ELF-1 (cell line): ENCODE data around the gene TAP2.
"Not testable (repeated sequence)": the region's sequence is repeated elsewhere in the genome, so short reads cannot be mapped to it uniquely, and the experiment has no call there.

ENCODE experiments used
- DNase-seq: peaks from one replicate; pipeline ENCODE4 v3.0.0-alpha.2; 2016; ENCODE audit warnings: low read depth, low spot score

Gene TAP2

DNA sequence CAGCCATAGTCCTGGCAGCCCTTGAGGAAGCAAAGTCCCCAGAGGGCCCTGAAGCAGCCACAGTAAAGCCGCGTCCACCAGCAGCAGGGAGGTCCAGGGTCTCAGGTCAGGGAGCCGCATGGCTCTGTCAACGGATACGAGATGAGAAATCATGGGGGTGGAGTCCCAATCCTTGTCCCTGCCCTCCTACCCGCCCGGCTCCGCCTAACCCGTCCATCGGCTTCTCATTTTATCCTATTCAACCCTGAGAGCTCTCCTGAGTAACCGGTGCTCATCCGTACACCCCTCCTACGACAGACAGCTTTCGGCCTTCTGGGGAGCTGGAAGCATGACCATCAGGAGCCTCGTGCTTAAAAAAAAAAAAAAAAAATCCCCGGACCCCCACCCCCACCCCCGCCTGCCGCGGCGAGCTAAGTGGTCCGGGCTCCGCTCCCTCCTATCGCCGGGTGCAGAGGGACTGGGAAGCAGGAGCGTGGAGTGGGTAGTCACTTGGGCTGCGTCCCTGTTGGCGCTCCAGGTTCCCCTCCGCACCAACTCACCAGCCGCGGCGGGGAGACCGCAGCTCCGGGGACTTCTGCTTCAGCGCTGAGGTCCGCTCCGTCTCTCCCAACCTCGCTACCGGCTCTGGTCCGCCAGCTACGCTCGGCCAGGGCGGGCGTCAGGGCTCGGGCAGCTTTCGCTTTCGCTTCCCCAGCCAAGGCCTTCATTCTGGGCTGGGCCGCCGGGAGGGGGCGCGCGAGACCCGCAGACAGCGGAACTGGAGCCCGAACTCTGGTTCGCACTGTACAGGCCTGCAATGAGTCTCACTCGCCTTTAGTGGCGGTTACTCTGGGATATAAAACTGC lies at the start of gene TAP2:
Gene TAP2 (minus strand): TSS at position 626 of the 845 bp plus-strand sequence. CDS start 506 bp downstream, at position 120.
- DNase-seq = peak; percentile 95

- DNase-seq = no peak
Measured at GRCh38 chr6:32887616-32888015, 49.1 kb upstream of the TAP2 start.

GRCh38 chr6:32886681-32887383 lies 48.3 kb upstream of the TAP2 start:
- DNase-seq = no peak

- no peak for DNase-seq
Measured at GRCh38 chr6:32885698-32886286, 47.3 kb upstream of the TAP2 start.

DNA sequence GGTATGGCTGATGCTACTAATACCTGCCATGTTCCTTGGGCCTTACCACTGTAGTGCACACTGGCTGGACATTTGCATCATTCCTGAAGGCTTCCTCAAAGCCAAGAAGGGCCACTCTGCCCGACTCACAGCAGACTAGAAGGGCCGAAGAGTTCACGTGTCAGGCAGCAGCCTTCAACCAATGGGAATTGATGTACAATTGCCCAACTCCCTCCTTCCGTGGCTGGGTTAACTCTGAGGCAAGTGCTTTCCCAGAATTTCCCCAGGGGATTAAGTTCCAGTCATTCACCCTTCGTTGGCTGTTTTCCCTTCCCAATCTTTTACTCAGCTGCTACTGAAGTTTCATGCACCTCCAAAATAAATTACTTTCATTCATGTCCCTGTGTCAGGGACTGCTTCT lies 45.2 kb upstream of the TAP2 start:
- DNase-seq = peak; percentile 21

DNA sequence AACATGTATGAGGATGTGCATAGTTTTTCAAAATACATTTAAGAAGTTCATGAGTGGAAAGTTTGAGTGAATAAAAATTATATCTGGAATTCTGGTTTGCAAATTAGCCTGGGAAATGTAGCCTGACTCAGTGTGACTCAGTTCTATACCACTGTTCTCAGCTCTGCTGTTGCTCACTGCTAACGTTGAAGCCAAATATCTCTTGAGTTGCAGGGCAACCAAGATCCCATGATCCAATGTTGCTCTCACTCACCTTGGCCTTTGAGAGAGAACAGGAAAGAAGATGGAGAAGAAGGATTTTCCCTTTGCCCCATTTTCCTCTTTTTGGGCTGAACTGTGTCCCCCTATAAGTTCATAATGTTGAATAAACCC lies 44.3 kb upstream of the TAP2 start:
- DNase-seq = no peak

- DNase-seq = not testable (repeated sequence)
Measured at GRCh38 chr6:32880962-32881361, 42.4 kb upstream of the TAP2 start.

DNA sequence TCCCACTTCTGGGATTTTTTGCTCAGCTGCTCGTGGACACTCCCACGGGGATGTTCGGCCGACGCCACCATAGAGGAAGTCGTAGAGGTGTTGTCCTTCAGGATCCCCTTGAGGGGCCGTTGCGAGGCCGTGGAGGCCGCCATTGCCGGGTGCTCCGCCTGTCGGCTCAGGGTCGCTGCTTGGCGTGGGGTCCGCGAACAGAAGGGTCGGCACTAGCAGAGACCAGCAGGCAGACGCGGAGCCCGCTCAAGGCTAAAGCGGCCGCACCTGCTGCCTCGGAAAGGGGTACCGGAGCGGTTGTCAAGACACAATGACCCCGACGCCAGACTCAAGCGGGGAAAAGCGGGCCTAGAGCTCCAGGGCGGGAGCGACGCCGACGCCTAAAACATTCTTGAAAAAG lies 41.2 kb upstream of the TAP2 start:
- DNase-seq = no peak

- DNase-seq = no peak
Measured at GRCh38 chr6:32876603-32877002, 38.1 kb upstream of the TAP2 start.

DNA sequence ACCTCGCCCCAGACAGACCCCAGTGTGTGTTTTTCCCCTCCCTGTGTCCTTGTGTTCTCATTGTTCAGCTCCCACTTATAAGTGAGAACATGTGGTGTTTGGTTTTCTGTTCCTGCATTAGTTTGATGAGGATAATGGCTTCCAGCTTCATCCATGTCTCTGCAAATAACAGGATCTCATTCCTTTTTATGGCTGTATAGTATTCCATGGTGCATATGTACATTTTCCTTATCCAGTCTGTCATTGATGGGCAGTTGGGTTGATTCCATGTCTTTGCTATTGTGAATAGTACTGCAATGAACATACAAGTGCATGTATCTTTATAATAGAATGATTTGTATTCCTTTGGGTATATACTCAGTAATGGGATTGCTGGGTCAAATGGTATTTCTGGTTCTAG lies 35.4 kb upstream of the TAP2 start:
- DNase-seq = not testable (repeated sequence)

GRCh38 chr6:32868257-32868788 lies 29.8 kb upstream of the TAP2 start:
- DNase-seq = peak; percentile 76

DNA sequence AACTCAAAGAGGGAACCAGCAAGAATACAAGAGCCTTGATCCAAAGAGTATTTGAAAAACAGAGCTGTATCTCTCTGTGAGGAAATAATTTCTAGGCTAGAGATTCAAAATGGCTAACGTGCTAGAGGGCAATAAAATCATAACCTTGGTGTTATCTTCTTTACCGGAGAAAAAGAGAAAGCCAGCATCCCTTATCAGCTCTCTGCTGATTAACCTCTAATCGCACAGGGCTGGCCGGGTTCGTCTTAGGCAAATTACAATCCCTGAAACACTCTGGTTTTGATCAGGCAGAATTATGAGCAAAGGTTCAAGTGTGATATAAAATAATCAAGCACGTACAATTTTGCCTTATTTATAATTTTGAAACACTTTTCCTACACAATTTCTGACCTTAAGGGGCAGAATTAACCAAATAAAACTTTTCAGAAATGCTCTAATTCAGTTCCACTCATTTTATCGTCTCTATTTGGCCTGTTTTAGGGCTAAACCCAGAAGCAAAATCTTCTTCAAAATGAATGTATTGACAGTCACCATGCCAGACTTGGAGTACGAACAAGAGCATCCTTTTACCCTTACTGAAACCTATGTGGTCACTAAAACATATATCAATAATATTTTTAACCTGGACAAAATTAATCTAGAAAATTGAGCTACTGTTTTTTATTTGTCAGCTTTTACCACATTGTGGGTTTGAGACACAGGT lies 29.2 kb upstream of the TAP2 start:
- no peak for DNase-seq

- DNase-seq = no peak
Measured at GRCh38 chr6:32867022-32867477, 28.5 kb upstream of the TAP2 start.

DNA sequence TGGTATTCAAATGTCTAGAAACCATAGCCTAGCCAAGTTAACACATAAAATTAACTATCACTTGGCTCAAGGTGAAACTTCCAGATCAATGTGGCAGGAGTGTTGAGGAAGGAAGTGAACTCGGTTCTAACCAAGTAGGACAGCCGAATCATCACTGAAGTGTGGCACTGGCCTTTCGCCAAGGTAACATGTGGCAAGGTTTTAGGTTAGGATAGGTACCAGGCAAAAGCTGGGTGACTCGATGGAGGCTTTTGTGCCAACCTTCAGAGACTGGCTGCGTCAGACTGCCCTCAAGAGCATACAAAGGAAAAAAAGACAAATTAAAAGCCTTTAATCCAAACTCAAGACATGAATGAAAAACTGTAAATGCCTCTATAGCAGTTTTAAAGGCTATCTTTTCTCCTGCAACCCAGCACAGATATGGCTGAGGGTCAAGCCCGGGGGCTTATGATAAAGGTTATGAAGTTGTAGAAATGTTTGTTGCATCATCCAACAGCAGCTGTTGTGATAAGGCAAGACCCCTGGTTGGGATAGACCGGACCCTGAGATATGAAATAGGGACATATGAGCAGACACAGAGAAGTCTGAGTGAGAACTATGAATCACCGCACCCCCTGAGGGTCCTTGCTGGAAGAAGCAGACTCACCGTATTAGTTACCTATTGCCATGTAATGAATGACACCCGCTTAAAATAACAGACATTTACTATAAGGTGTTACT lies 27.3 kb upstream of the TAP2 start:
- DNase-seq = no peak

GRCh38 chr6:32862725-32863124 lies 24.2 kb upstream of the TAP2 start:
- no peak for DNase-seq

DNA sequence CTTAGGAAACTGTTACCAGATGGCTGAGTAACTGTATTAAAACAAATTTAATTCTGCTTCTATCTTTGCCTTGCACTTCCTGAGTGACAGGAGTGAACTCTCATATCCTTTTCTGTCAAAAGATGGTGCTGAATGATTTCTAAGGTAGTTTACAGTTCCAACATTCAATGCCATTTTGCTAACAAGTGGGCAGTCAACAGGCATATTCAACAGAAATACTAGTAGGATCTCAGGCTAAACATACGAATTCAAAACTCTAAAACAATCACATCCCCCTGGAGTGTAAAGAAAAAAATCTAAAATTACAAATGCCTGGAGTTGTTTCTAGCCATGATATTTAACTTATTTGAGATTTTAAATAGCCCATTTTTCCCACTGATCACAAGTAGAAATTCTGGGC lies 22.1 kb upstream of the TAP2 start:
- no peak for DNase-seq

- no peak for DNase-seq
Measured at GRCh38 chr6:32858194-32858593, 19.7 kb upstream of the TAP2 start.

GRCh38 chr6:32857156-32857891 lies 18.8 kb upstream of the TAP2 start:
- no peak for DNase-seq

DNA sequence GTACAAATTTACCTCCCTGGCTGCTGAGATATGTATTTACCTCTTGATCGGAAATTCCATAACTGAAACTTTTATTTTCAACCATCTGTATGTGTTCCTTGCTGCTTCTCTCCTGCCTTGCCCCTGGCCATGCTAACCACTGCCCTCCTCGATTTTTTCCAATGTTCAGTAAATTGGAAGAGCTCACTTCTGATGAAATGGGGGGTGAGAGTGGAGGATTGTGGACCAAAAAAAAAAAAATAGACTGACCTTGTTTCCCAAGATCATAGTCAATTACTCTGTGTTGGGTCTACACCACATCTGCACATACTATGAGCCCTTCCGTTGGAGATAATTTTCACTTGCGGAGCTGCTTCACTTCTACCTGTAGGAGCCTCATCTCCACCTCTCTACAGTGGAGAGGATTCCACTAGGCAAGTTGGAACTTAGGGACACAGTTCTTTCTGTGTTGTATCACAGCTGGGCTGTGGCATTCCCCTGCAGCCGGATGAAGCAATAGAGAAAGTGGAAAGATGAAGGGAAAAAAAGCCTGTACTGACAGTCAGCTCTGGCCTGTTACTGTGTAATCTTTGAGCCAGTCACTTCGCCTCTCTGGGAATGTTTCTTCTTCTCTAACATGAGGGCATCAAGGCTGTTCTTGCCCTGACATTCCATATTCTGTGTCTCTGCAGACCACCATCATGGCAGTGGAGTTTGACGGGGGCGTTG lies 17.1 kb upstream of the TAP2 start:
- DNase-seq = no peak
